Globus pallidus (tissue), 1 donor: ENCODE measurements around the gene KCNJ13.
"Not testable (repeated sequence)": the region's sequence is repeated elsewhere in the genome, so short reads cannot be mapped to it uniquely, and the experiment has no call there.

Experiments
- DNase-seq: peaks from one replicate; pipeline ENCODE4 v3.0.0-alpha.2; 2015; ENCODE audit warnings: low spot score

The KCNJ13 gene

DNA sequence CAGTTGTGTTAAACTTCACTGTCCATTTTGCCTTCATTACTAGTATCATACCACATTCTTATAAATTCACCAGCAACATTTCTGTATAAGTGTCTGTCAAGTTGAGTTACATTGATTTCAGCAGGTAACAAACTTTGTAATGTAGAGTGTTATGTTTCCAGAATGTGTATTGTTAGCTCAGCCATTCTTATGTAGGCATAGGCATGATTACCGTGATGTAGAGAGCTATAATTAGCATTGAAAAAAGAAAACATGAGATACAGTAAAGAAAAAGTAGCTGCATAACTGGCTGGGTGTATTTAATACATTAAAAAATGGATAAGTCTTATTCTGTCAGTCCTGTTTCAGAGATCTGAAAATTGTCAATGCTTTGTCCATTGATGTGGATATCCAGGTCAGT, 8.5 kb downstream of the KCNJ13 start:
- DNase-seq: no peak

DNA sequence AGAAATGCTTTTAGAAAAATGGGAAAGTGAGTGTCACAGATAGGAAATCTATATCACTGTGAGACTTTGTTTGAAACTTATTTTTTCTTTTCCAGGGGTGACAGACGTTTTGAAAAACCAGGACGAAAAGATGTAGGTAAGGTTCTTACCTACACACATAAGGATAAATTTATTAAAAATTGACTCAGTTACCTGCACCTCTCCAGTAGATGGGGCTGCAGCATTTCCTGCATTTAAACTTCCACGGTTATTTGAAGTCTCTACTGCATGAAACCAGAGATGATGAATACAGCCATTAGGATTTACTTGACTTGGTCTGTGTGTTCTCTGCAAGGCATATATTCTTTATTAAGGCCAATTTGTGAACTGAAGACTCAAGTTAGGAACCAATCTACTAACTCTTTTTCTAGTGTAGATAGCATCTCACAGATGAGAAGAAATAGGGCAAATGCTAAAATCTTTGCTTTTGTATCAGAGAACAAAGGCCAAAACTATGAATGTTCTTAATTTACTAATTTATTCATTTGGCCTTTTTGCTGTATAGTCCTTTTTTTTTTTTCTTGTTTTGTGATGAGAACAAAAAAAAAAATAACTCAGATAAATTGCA, 15.0 kb downstream of the KCNJ13 start:
- DNase-seq: no peak

DNA sequence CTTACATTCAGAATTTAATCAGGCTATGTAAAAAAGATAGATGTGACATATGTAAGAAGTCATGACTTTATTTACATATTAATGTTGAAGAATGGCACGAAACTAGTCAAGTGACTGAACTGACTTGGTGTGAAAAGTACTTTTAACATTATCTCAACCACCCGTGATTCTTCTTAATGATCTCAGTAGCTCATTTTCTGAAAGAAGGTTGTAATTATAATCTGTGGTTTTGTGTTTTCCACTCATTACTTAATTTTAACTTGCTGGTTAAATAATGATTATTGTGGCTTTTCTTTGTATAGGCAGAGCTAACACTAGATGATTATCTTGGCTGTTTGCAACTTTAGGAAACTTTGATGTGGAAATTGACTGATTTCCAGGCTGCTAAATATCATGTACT, 18.5 kb downstream of the KCNJ13 start:
- no peak for DNase-seq

DNA sequence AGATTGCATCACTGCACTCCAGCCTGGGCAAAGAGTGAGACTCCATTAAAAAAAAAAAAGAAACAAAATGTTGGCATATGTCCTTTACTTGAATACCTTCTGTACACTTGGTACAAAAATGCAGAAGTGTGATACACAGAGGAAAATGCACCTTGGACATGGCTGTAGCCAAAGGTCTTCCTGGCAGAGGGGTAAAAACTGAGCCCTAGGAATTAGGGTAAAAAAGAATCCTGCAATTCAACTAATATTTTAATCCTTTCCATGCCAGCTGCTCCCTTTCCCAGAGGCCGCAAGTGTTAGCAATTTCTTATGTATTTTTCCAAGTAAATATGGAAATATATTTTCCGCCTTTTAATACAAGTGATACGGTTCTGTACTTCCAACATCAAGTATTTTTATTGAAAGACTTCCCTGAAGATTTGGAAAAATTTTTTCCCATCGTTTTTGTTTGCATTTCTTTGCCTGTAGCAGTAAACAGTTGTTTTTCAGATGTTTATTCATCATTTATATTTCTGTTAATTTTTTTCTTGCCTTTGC, 26.2 kb downstream of the KCNJ13 start:
- DNase-seq: no peak

DNA sequence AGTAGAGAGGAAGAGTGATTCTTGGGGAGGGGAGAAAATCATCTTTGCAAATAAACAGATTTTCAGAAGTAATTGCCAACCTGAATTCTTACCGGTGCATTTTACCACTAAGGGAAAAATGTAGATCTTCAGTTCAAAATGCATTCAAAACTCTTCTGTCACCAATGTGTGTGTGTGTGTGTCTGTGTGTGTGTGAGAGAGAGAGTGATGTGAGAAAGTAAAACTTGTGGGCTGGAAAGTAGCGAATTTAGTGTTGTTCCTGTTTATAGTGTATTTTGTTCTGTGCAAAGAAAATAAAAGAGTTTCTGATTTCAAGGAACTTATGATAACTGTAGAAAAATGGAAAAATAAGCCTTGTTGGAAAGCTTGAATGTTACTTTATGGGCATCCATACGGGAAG, 27.0 kb downstream of the KCNJ13 start:
- no peak for DNase-seq

DNA sequence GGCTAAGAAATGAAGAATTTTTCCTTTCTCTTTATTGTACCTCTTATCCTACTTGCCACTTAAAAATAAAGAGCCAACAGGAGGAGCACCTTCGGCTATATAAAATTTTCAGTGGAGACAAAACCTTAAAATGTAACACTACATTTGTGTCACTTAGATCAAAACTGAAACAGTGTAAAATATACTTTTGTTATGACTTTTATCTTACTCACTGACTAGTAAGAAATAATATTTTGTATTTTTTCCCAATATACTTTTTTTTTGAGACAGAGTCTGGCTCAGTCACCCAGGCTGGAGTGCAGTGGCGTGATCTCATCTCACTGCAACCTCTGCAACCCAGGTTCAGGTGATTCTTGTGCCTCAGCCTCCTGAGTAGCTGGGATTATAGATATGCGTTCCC, 28.3 kb downstream of the KCNJ13 start:
- DNase-seq: no peak

DNA sequence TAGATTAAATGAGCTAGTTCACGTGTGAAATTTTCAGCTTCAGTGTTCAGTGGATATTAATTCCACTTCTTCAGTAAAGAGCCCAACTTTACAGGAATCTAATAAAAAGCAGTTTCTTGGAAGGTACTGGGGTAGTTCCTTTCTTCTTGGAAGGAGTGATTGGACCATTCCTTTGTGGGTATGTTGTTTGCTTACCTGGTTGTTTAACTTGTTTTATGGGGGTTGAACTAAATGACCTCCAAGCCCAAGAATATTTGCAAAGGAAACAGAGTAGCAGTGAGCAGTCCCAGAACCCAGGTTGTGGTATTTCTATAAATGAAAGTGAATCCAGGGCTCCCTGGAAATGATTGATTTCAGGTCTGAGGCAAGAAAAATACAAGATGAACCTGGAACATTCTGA, 31.4 kb downstream of the KCNJ13 start:
- no peak for DNase-seq

DNA sequence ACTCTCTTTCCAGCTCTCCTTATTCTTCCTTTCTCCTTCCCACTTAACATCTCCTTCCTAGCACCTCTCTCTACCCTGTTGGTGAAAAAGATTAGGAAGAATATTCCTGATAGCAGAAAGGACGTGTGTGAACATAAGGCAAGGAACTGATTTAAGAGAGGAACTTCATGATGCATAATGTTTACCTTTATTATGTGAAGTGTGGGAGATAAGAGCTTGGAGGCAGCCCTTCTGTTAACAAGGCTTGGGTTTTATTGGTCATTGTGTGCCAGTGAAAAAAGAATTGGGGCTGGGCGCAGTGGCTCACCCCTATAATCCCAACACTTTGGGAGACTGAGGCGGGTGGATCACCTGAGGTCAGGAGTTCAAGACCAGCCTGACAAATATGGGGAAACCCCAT, 34.4 kb downstream of the KCNJ13 start:
- DNase-seq: no peak

DNA sequence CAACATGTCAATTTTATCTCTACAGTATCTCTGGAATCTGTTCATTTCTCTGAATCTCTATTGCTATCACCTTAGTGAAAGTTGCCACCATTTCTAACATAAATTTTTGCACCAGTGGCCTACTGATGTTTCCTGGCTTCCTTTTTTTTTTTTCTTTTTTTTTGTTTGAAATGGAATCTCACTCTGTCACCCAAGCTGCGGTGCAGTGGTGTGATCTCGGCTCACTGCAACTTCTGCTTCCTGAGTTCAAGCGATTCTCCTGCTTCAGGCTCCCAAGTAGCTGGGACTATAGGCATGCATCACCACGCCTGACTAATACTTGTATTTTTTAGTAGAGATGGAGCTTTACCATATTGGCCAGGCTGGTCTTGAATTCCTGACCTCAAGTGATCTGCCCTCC, 35.1 kb downstream of the KCNJ13 start:
- DNase-seq: no peak

DNA sequence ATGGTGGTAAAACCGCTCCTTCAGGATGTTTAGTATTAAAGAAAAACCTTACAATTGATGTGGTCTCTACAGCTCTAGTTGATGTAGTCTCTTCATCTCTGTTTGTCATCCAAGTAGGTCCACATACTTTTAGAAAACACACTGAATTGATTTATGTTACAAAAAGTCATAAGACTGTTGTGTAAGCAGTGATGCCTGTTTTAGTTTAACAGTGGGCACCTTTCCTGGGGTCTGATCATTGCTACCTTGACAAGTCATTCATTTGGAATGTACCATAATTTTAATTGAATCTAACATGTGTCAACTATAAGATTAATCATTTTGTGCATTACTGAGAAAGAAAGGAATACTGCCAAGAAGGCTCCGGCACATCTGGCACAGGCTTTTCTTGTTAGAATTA, 44.9 kb downstream of the KCNJ13 start:
- no peak for DNase-seq

DNA sequence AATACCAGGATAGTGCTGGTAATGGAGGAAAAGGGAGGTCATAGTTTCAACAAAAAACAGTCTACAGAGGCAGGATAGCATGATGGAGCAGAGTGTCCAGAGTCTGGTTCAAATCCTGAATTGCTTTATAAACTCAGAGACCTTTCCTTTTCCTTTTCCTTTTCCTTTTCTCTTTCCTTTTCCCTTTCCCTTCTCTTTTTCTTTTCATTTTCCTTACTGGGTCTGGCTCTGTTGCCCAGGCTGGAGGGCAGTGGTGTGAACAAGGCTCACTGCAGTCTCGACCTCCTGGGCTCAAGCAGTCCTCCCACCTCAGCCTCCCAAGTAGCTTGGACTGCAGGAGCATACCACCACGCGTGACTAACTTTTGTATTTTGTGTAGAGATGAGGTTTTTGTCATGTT, 47.6 kb downstream of the KCNJ13 start:
- DNase-seq: no peak

DNA sequence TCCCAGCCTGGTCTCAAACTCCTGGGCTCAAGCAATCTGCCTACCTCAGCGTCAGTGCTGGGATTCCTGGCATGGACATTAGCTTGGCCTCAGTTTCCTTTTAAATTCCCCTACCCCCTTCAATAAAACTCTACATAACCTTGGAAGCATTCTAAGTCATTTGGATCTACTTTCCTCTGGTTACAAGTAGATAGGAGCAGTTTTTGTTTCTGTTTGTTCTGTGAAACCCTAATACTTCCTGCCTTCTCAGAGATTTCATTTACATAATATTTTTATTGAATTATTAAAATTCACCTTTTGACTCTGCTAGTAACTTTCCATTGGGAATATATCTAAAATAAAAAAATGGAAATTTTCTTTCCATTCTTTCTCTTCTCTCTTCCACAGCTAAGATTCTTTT, 53.3 kb downstream of the KCNJ13 start:
- DNase-seq: no peak

DNA sequence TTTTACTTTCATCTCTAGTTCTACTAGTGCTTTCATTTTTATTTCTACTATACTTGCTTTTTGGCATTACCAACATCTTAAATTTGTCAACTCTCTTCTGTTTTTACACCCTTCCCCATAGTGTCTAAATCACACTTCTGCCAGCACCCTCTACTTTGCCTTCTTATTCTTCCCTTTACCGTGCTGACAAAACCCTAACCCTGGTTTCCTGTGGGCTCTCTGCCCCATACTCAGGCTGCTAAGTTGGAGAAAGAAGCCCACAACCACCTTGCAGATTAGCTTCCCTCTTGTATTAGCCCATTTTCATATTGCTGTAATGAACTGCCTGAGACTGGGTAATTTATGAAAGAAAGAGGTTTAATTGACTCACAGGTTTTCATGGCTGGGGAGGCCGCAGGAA, 54.5 kb downstream of the KCNJ13 start:
- DNase-seq: no peak

DNA sequence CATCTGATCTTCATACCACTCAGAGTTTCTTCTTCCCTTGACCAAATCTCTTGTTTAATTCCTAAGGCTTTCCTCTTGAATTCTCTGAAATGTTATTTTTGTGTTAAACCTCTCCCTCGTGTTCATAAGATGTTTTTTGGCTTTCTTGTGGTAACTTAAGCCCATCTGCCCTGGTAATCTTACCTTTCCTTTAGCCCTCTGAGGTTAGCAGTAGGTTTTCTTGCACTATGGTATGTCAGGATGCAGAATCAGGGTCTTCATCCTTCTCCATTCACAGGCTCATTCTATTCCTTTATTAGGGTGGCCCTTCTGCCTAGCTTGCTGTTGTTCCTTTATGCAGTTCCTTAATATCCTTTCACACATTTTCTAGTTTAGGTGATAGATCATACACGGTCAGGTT, 55.1 kb downstream of the KCNJ13 start:
- DNase-seq: no peak

DNA sequence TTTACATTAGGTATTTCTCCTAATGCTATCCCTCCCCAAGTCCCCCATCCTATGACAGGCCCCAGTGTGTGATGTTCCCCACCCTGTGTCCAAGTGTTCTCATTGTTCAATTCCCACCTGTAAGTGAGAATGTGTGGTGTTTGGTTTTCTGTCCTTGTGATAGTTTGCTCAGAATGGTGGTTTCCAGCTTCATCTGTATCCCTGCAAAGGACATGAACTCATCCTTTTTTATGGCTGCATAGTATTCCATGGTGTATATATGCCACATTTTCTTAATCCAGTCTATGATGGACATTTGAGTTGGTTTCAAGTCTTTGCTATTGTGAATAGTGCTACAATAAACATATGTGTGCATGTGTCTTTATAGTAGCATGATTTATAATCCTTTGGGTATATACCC, 56.3 kb downstream of the KCNJ13 start:
- not testable (repeated sequence) for DNase-seq
